Transverse colon (tissue), 3 donors: ENCODE measurements around the gene NACAD.

Experiments used
- CTCF ChIP-seq, 5 experiments: fragments of 200-600 bp in 3 of 5; fragments of 450-650 bp in 2 of 5; sonication (generic) in 3 of 5; IDR thresholded peaks; 1 replicate in 2 of 5; 2 replicates in 3 of 5; pipeline ENCODE4 v1.5.1; 2016 to 2017; ENCODE audit warnings: antibody characterized with exemption in 5 of 5, inconsistent platforms in 3 of 5, mild to moderate bottlenecking in 2 of 5, moderate library complexity in 1 of 5
- EP300 ChIP-seq: sonication (generic); formaldehyde crosslinking; IDR thresholded peaks from one replicate; pipeline ENCODE4 v1.6.1; 2017; ENCODE audit warnings: antibody characterized with exemption, low read depth
- POLR2A ChIP-seq: fragments of 450-650 bp; IDR thresholded peaks from one replicate; pipeline ENCODE4 v1.6.1; 2016; ENCODE audit warnings: antibody characterized with exemption, mild to moderate bottlenecking, moderate library complexity

DNA sequence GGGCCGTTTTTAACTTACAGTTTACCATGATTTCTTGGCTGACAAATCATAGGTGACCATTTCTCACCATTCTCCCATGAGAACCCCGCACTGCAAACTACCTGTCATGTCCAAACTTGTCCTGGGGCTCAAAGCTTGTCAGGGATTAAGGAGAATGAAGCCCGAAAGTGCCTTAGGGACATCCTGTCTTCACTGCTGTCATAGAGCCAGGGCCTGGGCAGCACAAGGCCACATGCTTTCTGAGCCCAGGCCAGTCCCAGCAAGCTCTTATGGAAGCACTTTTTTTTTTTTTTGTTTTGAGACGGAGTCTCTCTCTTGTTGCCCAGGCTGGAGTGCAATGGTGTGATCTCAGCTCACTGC, 54.9 kb downstream of the NACAD start:
- no peak for TF ChIP-seq CTCF (IDR thresholded peaks at IDR 0.05)
- TF ChIP-seq POLR2A, result no peak
- TF ChIP-seq EP300, result no peak
